HEK293T (cell line): ENCODE data around the gene RBM26.

Experiments
- CTBP1 ChIP-seq: fragments of 450-650 bp; IDR thresholded peaks from 2 replicates; pipeline ENCODE4 v1.6.1; 2016; ENCODE audit warnings: borderline replicate concordance
- ELF4 ChIP-seq: fragments of 450-650 bp; IDR thresholded peaks from 2 replicates; pipeline ENCODE4 v1.6.1; 2017; ENCODE audit warnings: antibody characterized with exemption
- FOXK2 ChIP-seq: fragments of 450-650 bp; IDR thresholded peaks from 2 replicates; pipeline ENCODE4 v1.6.1; 2016; ENCODE audit warnings: mild to moderate bottlenecking
- FOXM1 ChIP-seq: fragments of 450-650 bp; IDR thresholded peaks from 2 replicates; pipeline ENCODE4 v1.6.1; 2017; ENCODE audit warnings: mild to moderate bottlenecking, borderline replicate concordance
- HDGF ChIP-seq: fragments of 450-650 bp; IDR thresholded peaks from 2 replicates; pipeline ENCODE4 v1.6.1; 2017; ENCODE audit warnings: antibody characterized with exemption, borderline replicate concordance
- NFRKB ChIP-seq: fragments of 450-650 bp; IDR thresholded peaks from 2 replicates; pipeline ENCODE4 v1.6.1; 2016; ENCODE audit warnings: mild to moderate bottlenecking, moderate library complexity
- SP1 ChIP-seq: fragments of 450-650 bp; IDR thresholded peaks from 2 replicates; pipeline ENCODE4 v1.6.1; 2017
- SUZ12 ChIP-seq: fragments of 450-650 bp; IDR thresholded peaks from 2 replicates; pipeline ENCODE4 v1.6.1; 2016; ENCODE audit warnings: mild to moderate bottlenecking
- TARDBP ChIP-seq: fragments of 450-650 bp; IDR thresholded peaks from 2 replicates; pipeline ENCODE4 v1.6.1; 2016
- TF ChIP-seq, protein P1 (sequence below): fragments of 450-650 bp; IDR thresholded peaks from 2 replicates; pipeline ENCODE4 v1.6.1; 2016

- TF ChIP-seq ELF4: no peak
- TF ChIP-seq FOXM1: no peak
- TF ChIP-seq SP1: no peak
- no peak for TF ChIP-seq FOXK2
- TF ChIP-seq SUZ12: no peak
- TF ChIP-seq, protein P1, sequence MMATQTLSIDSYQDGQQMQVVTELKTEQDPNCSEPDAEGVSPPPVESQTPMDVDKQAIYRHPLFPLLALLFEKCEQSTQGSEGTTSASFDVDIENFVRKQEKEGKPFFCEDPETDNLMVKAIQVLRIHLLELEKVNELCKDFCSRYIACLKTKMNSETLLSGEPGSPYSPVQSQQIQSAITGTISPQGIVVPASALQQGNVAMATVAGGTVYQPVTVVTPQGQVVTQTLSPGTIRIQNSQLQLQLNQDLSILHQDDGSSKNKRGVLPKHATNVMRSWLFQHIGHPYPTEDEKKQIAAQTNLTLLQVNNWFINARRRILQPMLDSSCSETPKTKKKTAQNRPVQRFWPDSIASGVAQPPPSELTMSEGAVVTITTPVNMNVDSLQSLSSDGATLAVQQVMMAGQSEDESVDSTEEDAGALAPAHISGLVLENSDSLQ: no peak
- TF ChIP-seq NFRKB: no peak
- no peak for TF ChIP-seq HDGF
- TF ChIP-seq CTBP1: no peak
- no peak for TF ChIP-seq TARDBP
Observed at GRCh38 chr13:79295906-79296706, 109.9 kb downstream of the RBM26 start.
